WTC11 (cell line): ENCODE data around the gene NARS2. TPM values are rescaled to one million over a fixed set of nuclear protein-coding genes. Genes with fewer than 3 reads are reported as not detected.

ENCODE experiments used
- ATAC-seq: fragments of 200-7000 bp; cut with Tn5 transposase; 2 replicates; pipeline ENCODE4 v1.10.0; 2021; ENCODE audit warnings: mild to moderate bottlenecking, moderate library complexity
- CTCF ChIA-PET: fragments of 300-600 bp; sonication (Branson Sonifier 250); formaldehyde crosslinking; loops from one replicate; lab custom pipeline; 2021; ENCODE audit warnings: antibody characterized with exemption; lab: Charles Lee
- POLR2A ChIA-PET: fragments of 350-600 bp; sonication (Branson Sonifier 250); formaldehyde crosslinking; loops from one replicate; lab custom pipeline; 2021; ENCODE audit warnings: antibody characterized with exemption; lab: Charles Lee
- DNase-seq: peaks from one replicate; pipeline ENCODE4 v3.0.0; 2021; ENCODE audit warnings: low spot score
- H3K27ac Mint-ChIP-seq: 2 replicates; pipeline ENCODE4 v1.8.0; 2021; ENCODE audit warnings: mixed read lengths
- H3K27me3 Mint-ChIP-seq: 2 replicates; pipeline ENCODE4 v1.8.0; 2021; ENCODE audit warnings: low read depth, mild to moderate bottlenecking, moderate library complexity, mixed read lengths
- H3K36me3 Mint-ChIP-seq: 2 replicates; pipeline ENCODE4 v1.8.0; 2021; ENCODE audit warnings: mixed read lengths
- H3K4me1 Mint-ChIP-seq: 2 replicates; pipeline ENCODE4 v1.8.0; 2022; ENCODE audit warnings: mixed read lengths
- H3K4me3 Mint-ChIP-seq: 2 replicates; pipeline ENCODE4 v1.8.0; 2021; ENCODE audit warnings: mild to moderate bottlenecking, moderate library complexity, mixed read lengths
- H3K9me3 Mint-ChIP-seq: 2 replicates; pipeline ENCODE4 v1.8.0; 2021; ENCODE audit warnings: mixed read lengths
- AFF4 ChIP-seq: sonication (generic); formaldehyde crosslinking; IDR thresholded peaks from 2 replicates; pipeline ENCODE4 v1.8.1; 2023; ENCODE audit warnings: mild to moderate bottlenecking, missing genetic modification reagents, borderline replicate concordance
- ETV6 ChIP-seq: sonication (generic); formaldehyde crosslinking; IDR thresholded peaks from 2 replicates; pipeline ENCODE4 v1.8.1; 2022; ENCODE audit warnings: mild to moderate bottlenecking, missing genetic modification reagents
- GRHL2 ChIP-seq: fragments of 250-450 bp; sonication (Bioruptor Pico); IDR thresholded peaks from 2 replicates; pipeline ENCODE4 v1.8.0; 2022; ENCODE audit warnings: mild to moderate bottlenecking, moderate library complexity; ENCODE audit not compliant: insufficient replicate concordance, severe bottlenecking
- HMGA2 ChIP-seq: fragments of 250-450 bp; sonication (Bioruptor Pico); IDR thresholded peaks from 2 replicates; pipeline ENCODE4 v1.4.0; 2021; ENCODE audit warnings: mild to moderate bottlenecking, moderate library complexity
- NFYB ChIP-seq: sonication (generic); formaldehyde crosslinking; conservative IDR thresholded peaks from 2 replicates; pipeline ENCODE4 v1.8.0; 2022; ENCODE audit warnings: low read depth, missing genetic modification reagents
- OVOL2 ChIP-seq: fragments of 250-450 bp; sonication (Bioruptor Pico); IDR thresholded peaks from 2 replicates; pipeline ENCODE4 v1.9.0; 2021; ENCODE audit warnings: mild to moderate bottlenecking, borderline replicate concordance
- SMAD3 ChIP-seq: sonication (generic); formaldehyde crosslinking; IDR thresholded peaks from 2 replicates; pipeline ENCODE4 v1.8.0; 2022; ENCODE audit warnings: missing genetic modification reagents, mild to moderate bottlenecking, borderline replicate concordance
- TEAD1 ChIP-seq: sonication (generic); formaldehyde crosslinking; IDR thresholded peaks from 2 replicates; pipeline ENCODE4 v1.8.0; 2022; ENCODE audit warnings: mild to moderate bottlenecking, missing genetic modification reagents
- ZNF121 ChIP-seq: sonication (generic); formaldehyde crosslinking; IDR thresholded peaks from 2 replicates; pipeline ENCODE4 v1.8.0; 2023; ENCODE audit warnings: missing genetic modification reagents
- ZNF671 ChIP-seq: fragments of 250-450 bp; sonication (Bioruptor Pico); IDR thresholded peaks from 2 replicates; pipeline ENCODE4 v1.8.0; 2021; ENCODE audit warnings: mild to moderate bottlenecking
- total RNA-seq: library from RNA; stranded (reverse); gene quantifications from 3 replicates; pipeline ENCODE4 v1.2.3, GENCODE V29; 2021
- TF ChIP-seq, protein P1 (sequence below): fragments of 200-600 bp; IDR thresholded peaks from 2 replicates; pipeline ENCODE4 v1.8.0; 2022; ENCODE audit warnings: antibody characterized with exemption
- TF ChIP-seq, protein P2 (sequence below): sonication (generic); formaldehyde crosslinking; conservative IDR thresholded peaks from 2 replicates; pipeline ENCODE4 v1.8.1; 2023; ENCODE audit warnings: mild to moderate bottlenecking, low read depth, missing genetic modification reagents, moderate library complexity
- TF ChIP-seq, protein P3 (sequence below): sonication (generic); formaldehyde crosslinking; IDR thresholded peaks from 2 replicates; pipeline ENCODE4 v1.8.1; 2022; ENCODE audit warnings: missing genetic modification reagents, borderline replicate concordance
- TF ChIP-seq, protein P4 (sequence below): sonication (generic); formaldehyde crosslinking; IDR thresholded peaks from 2 replicates; pipeline ENCODE4 v1.8.0; 2022; ENCODE audit warnings: mild to moderate bottlenecking, missing genetic modification reagents
- TF ChIP-seq, protein P5 (sequence below): sonication (generic); formaldehyde crosslinking; IDR thresholded peaks from 2 replicates; pipeline ENCODE4 v1.8.1; 2023; ENCODE audit warnings: mild to moderate bottlenecking, missing genetic modification reagents
- TF ChIP-seq, protein P6 (sequence below): sonication (generic); formaldehyde crosslinking; IDR thresholded peaks from 2 replicates; pipeline ENCODE4 v1.8.1; 2022; ENCODE audit warnings: low read depth, missing genetic modification reagents, borderline replicate concordance

The NARS2 gene
- total RNA-seq, 1 experiment from 2014 or later: 36.4 TPM

DNA sequence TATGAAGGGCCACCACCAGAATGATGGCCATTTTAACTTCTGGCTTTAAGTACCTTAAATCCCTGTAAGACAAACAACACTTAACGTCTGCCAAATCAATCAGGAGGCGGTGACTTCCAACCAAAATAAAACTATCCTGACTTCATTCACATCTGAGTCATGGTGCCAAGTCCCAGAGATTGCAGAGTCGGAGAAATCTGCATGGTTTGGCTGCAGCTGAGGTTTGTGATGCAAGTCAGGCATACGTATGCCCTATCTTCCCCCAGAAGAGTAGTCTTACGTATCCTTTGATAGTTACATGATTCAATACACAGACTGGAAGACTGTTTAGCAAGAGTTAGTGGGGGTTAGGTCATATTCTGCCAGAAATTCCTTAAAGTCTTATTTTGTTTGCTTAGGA lies 155.3 kb downstream of the NARS2 start (continued):
- TF ChIP-seq, protein P1, sequence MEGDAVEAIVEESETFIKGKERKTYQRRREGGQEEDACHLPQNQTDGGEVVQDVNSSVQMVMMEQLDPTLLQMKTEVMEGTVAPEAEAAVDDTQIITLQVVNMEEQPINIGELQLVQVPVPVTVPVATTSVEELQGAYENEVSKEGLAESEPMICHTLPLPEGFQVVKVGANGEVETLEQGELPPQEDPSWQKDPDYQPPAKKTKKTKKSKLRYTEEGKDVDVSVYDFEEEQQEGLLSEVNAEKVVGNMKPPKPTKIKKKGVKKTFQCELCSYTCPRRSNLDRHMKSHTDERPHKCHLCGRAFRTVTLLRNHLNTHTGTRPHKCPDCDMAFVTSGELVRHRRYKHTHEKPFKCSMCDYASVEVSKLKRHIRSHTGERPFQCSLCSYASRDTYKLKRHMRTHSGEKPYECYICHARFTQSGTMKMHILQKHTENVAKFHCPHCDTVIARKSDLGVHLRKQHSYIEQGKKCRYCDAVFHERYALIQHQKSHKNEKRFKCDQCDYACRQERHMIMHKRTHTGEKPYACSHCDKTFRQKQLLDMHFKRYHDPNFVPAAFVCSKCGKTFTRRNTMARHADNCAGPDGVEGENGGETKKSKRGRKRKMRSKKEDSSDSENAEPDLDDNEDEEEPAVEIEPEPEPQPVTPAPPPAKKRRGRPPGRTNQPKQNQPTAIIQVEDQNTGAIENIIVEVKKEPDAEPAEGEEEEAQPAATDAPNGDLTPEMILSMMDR: no peak

GRCh38 chr11:78418584-78419211 lies 156.0 kb downstream of the NARS2 start:
- Mint-ChIP-seq H3K27me3 (peaks cover 26% of the 10 kb centered on the region), H3K27ac (peak overlapping the region; percentile 29; the same call in 1 of the 2 replicates), H3K36me3 (no peaks in the 10 kb centered on the region), H3K4me3 (peak overlapping the region; percentile 82), H3K4me1 (peaks cover 34% of the 10 kb centered on the region), H3K9me3 (no peaks in the 10 kb centered on the region)
- no peak for DNase-seq
- ChIA-PET CTCF (interaction anchor here (0.7 to 4.0 kb wide), 5 partner anchors 10 to 230 kb away, joined by 3 to 33 read pairs (median 7); partner anchors contain the start of genes KCTD21 and USP35), POLR2A (interaction anchor here (0.6 to 1.0 kb wide), 3 partner anchors 34 to 186 kb away, joined by 3 to 8 read pairs (median 4); partner anchors contain the start of gene NARS2)
- ATAC-seq: no peak
- TF ChIP-seq AFF4 (CRISPR knock-in tag) (no peak), GRHL2 (CRISPR knock-in tag) (no peak), NFYB (no peak), ZNF671 (CRISPR knock-in tag) (no peak)

- Mint-ChIP-seq H3K27ac (peak overlapping the region; percentile 29; the same call in 1 of the 2 replicates), H3K4me3 (peak overlapping the region; percentile 82), H3K27me3 (peaks cover 26% of the 10 kb centered on the region), H3K36me3 (no peaks in the 10 kb centered on the region), H3K4me1 (peaks cover 34% of the 10 kb centered on the region), H3K9me3 (no peaks in the 10 kb centered on the region)
- CTCF ChIA-PET: interaction anchor here (1.7 to 4.0 kb wide), 4 partner anchors 14 to 230 kb away, joined by 7 to 33 read pairs (median 16); partner anchors contain the start of genes KCTD21 and USP35
- ATAC-seq (peak; percentile 52; the same call in 1 of the 2 replicates), DNase-seq (peak; percentile 79)
- POLR2A ChIA-PET: interaction anchor here (0.6 to 1.0 kb wide), 5 partner anchors 35 to 619 kb away, joined by 3 to 8 read pairs (median 3); partner anchors contain the start of genes KCTD21 and NARS2
- TF ChIP-seq SMAD3: no peak
- TF ChIP-seq, protein P2, sequence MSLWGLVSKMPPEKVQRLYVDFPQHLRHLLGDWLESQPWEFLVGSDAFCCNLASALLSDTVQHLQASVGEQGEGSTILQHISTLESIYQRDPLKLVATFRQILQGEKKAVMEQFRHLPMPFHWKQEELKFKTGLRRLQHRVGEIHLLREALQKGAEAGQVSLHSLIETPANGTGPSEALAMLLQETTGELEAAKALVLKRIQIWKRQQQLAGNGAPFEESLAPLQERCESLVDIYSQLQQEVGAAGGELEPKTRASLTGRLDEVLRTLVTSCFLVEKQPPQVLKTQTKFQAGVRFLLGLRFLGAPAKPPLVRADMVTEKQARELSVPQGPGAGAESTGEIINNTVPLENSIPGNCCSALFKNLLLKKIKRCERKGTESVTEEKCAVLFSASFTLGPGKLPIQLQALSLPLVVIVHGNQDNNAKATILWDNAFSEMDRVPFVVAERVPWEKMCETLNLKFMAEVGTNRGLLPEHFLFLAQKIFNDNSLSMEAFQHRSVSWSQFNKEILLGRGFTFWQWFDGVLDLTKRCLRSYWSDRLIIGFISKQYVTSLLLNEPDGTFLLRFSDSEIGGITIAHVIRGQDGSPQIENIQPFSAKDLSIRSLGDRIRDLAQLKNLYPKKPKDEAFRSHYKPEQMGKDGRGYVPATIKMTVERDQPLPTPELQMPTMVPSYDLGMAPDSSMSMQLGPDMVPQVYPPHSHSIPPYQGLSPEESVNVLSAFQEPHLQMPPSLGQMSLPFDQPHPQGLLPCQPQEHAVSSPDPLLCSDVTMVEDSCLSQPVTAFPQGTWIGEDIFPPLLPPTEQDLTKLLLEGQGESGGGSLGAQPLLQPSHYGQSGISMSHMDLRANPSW (CRISPR knock-in tag): no peak
- TF ChIP-seq, protein P3, sequence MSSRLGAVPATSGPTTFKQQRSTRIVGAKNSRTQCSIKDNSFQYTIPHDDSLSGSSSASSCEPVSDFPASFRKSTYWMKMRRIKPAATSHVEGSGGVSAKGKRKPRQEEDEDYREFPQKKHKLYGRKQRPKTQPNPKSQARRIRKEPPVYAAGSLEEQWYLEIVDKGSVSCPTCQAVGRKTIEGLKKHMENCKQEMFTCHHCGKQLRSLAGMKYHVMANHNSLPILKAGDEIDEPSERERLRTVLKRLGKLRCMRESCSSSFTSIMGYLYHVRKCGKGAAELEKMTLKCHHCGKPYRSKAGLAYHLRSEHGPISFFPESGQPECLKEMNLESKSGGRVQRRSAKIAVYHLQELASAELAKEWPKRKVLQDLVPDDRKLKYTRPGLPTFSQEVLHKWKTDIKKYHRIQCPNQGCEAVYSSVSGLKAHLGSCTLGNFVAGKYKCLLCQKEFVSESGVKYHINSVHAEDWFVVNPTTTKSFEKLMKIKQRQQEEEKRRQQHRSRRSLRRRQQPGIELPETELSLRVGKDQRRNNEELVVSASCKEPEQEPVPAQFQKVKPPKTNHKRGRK: no peak
- no peak for TF ChIP-seq OVOL2 (CRISPR knock-in tag)
- peak; percentile 80; the same call in 1 of the 2 replicates for TF ChIP-seq ETV6 (CRISPR knock-in tag)
- TF ChIP-seq, protein P4, sequence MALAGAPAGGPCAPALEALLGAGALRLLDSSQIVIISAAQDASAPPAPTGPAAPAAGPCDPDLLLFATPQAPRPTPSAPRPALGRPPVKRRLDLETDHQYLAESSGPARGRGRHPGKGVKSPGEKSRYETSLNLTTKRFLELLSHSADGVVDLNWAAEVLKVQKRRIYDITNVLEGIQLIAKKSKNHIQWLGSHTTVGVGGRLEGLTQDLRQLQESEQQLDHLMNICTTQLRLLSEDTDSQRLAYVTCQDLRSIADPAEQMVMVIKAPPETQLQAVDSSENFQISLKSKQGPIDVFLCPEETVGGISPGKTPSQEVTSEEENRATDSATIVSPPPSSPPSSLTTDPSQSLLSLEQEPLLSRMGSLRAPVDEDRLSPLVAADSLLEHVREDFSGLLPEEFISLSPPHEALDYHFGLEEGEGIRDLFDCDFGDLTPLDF (CRISPR knock-in tag): no peak
- peak; percentile 47; the same call in 1 of the 2 replicates for TF ChIP-seq TEAD1
- TF ChIP-seq, protein P5, sequence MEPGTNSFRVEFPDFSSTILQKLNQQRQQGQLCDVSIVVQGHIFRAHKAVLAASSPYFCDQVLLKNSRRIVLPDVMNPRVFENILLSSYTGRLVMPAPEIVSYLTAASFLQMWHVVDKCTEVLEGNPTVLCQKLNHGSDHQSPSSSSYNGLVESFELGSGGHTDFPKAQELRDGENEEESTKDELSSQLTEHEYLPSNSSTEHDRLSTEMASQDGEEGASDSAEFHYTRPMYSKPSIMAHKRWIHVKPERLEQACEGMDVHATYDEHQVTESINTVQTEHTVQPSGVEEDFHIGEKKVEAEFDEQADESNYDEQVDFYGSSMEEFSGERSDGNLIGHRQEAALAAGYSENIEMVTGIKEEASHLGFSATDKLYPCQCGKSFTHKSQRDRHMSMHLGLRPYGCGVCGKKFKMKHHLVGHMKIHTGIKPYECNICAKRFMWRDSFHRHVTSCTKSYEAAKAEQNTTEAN: no peak
- TF ChIP-seq, protein P6, sequence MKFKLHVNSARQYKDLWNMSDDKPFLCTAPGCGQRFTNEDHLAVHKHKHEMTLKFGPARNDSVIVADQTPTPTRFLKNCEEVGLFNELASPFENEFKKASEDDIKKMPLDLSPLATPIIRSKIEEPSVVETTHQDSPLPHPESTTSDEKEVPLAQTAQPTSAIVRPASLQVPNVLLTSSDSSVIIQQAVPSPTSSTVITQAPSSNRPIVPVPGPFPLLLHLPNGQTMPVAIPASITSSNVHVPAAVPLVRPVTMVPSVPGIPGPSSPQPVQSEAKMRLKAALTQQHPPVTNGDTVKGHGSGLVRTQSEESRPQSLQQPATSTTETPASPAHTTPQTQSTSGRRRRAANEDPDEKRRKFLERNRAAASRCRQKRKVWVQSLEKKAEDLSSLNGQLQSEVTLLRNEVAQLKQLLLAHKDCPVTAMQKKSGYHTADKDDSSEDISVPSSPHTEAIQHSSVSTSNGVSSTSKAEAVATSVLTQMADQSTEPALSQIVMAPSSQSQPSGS: no peak
- TF ChIP-seq ZNF121: no peak
- no peak for TF ChIP-seq HMGA2
These were observed 156.6 kb downstream of the NARS2 start for GRCh38 chr11:78417888-78418583.
